ENCODE results near the gene GPRC6A.

The GPRC6A gene

GRCh38 chr6:116764629-116764960 lies 64.3 kb downstream of the GPRC6A start:
- ATAC-seq (ENCODE audit: insufficient read depth, low read depth) (no peak), DNase-seq (no peak)
- Histone ChIP-seq H4K20me1 (ENCODE audit: insufficient read depth, low read length) (no peaks in the 10 kb centered on the region), H3K27me3 (ENCODE audit: insufficient read depth, low read length, poor library complexity) (no peaks in the 10 kb centered on the region), H2AFZ (ENCODE audit: low read depth, low read length) (no peak overlapping the region), H3K27ac (ENCODE audit: low read length) (no peak overlapping the region), H3K79me2 (ENCODE audit: insufficient read depth, low read length) (no peaks in the 10 kb centered on the region), H3K4me1 (ENCODE audit: insufficient read depth, low read length) (no peaks in the 10 kb centered on the region), H3K9ac (ENCODE audit: low read depth, low read length) (no peak overlapping the region), H3K9me3 (ENCODE audit: insufficient read depth, low read length, severe bottlenecking) (no peaks in the 10 kb centered on the region), H3K4me3 (ENCODE audit: low read depth in 1 of 2, low read length in 2 of 2) (no peak overlapping the region), H3K36me3 (ENCODE audit: insufficient read depth, low read length) (no peaks in the 10 kb centered on the region), H3K4me2 (ENCODE audit: insufficient read depth, low read length) (no peak overlapping the region)
- TF ChIP-seq CTCF (IDR thresholded peaks at IDR 0.05; ENCODE audit: borderline replicate concordance, extremely low read depth, low read length, poor library complexity, severe bottlenecking), result no peak

- no peak overlapping the region for H2AFZ ChIP-seq (ENCODE audit: low read depth, low read length)
- no peaks in the 10 kb centered on the region for H3K4me1 ChIP-seq (ENCODE audit: insufficient read depth, low read length)
- no peak overlapping the region for H3K4me3 ChIP-seq (ENCODE audit: low read depth in 1 of 2, low read length in 2 of 2)
- no peaks in the 10 kb centered on the region for H3K79me2 ChIP-seq (ENCODE audit: insufficient read depth, low read length)
- no peak overlapping the region for H3K27ac ChIP-seq (ENCODE audit: low read length)
- DNase-seq (no peak), ATAC-seq (ENCODE audit: insufficient read depth, low read depth) (no peak)
- H3K36me3 ChIP-seq (ENCODE audit: insufficient read depth, low read length), result no peaks in the 10 kb centered on the region
- no peaks in the 10 kb centered on the region for H3K27me3 ChIP-seq (ENCODE audit: insufficient read depth, low read length, poor library complexity)
- no peak overlapping the region for H3K4me2 ChIP-seq (ENCODE audit: insufficient read depth, low read length)
- H3K9ac ChIP-seq (ENCODE audit: low read depth, low read length), result no peak overlapping the region
- no peak for TF ChIP-seq CTCF (IDR thresholded peaks at IDR 0.05; ENCODE audit: borderline replicate concordance, extremely low read depth, low read length, poor library complexity, severe bottlenecking)
- no peak for TF ChIP-seq EZH2 (IDR thresholded peaks at IDR 0.05; ENCODE audit: borderline replicate concordance, low read depth, low read length, severe bottlenecking)
- H3K9me3 ChIP-seq (ENCODE audit: insufficient read depth, low read length, severe bottlenecking), result no peaks in the 10 kb centered on the region
- H4K20me1 ChIP-seq (ENCODE audit: insufficient read depth, low read length), result no peaks in the 10 kb centered on the region
Observed at GRCh38 chr6:116763906-116764628, 64.8 kb downstream of the GPRC6A start.

GRCh38 chr6:116763048-116763447 lies 65.8 kb downstream of the GPRC6A start:
- Histone ChIP-seq H3K79me2 (ENCODE audit: insufficient read depth, low read length) (no peaks in the 10 kb centered on the region), H2AFZ (ENCODE audit: low read depth, low read length) (no peak overlapping the region), H3K4me1 (ENCODE audit: insufficient read depth, low read length) (no peaks in the 10 kb centered on the region), H3K4me3 (ENCODE audit: low read depth in 1 of 2, low read length in 2 of 2) (no peak overlapping the region), H3K9me3 (ENCODE audit: insufficient read depth, low read length, severe bottlenecking) (no peaks in the 10 kb centered on the region), H3K9ac (ENCODE audit: low read depth, low read length) (no peak overlapping the region), H4K20me1 (ENCODE audit: insufficient read depth, low read length) (no peaks in the 10 kb centered on the region), H3K27me3 (ENCODE audit: insufficient read depth, low read length, poor library complexity) (no peaks in the 10 kb centered on the region), H3K27ac (ENCODE audit: low read length) (no peak overlapping the region), H3K36me3 (ENCODE audit: insufficient read depth, low read length) (no peaks in the 10 kb centered on the region), H3K4me2 (ENCODE audit: insufficient read depth, low read length) (no peak overlapping the region)
- no peak for TF ChIP-seq CTCF (IDR thresholded peaks at IDR 0.05; ENCODE audit: borderline replicate concordance, extremely low read depth, low read length, poor library complexity, severe bottlenecking)
- no peak for TF ChIP-seq EZH2 (IDR thresholded peaks at IDR 0.05; ENCODE audit: borderline replicate concordance, low read depth, low read length, severe bottlenecking)
- DNase-seq, result no peak
- ATAC-seq (ENCODE audit: insufficient read depth, low read depth), result no peak

GRCh38 chr6:116762235-116762634 lies 66.6 kb downstream of the GPRC6A start:
- no peak overlapping the region for H2AFZ ChIP-seq (ENCODE audit: low read depth, low read length)
- no peak for ATAC-seq (ENCODE audit: insufficient read depth, low read depth)
- TF ChIP-seq CTCF (IDR thresholded peaks at IDR 0.05; ENCODE audit: borderline replicate concordance, extremely low read depth, low read length, poor library complexity, severe bottlenecking) (no peak), EZH2 (IDR thresholded peaks at IDR 0.05; ENCODE audit: borderline replicate concordance, low read depth, low read length, severe bottlenecking) (no peak)

More at GRCh38 chr6:116762235-116762634, 66.6 kb downstream of the GPRC6A start:
- no peaks in the 10 kb centered on the region for H3K36me3 ChIP-seq (ENCODE audit: insufficient read depth, low read length)
- no peak overlapping the region for H3K4me3 ChIP-seq (ENCODE audit: low read depth in 1 of 2, low read length in 2 of 2)
- no peaks in the 10 kb centered on the region for H3K27me3 ChIP-seq (ENCODE audit: insufficient read depth, low read length, poor library complexity)
- H3K27ac ChIP-seq (ENCODE audit: low read length), result no peak overlapping the region
- no peaks in the 10 kb centered on the region for H3K79me2 ChIP-seq (ENCODE audit: insufficient read depth, low read length)
- DNase-seq, result no peak
- no peak overlapping the region for H3K4me2 ChIP-seq (ENCODE audit: insufficient read depth, low read length)
- H3K9ac ChIP-seq (ENCODE audit: low read depth, low read length), result no peak overlapping the region
- H3K9me3 ChIP-seq (ENCODE audit: insufficient read depth, low read length, severe bottlenecking), result no peaks in the 10 kb centered on the region
- no peaks in the 10 kb centered on the region for H4K20me1 ChIP-seq (ENCODE audit: insufficient read depth, low read length)
- no peaks in the 10 kb centered on the region for H3K4me1 ChIP-seq (ENCODE audit: insufficient read depth, low read length)

Data from DND-41 (cell line).